GM21576 (cell line): ENCODE measurements around the gene COX7A1.

Source experiments
- ATAC-seq: cut with Tn5 transposase; IDR thresholded peaks from one replicate; pipeline ENCODE4 v1.9.1; 2021; ENCODE audit warnings: mild to moderate bottlenecking, moderate library complexity; ENCODE audit not compliant: unreplicated experiment

The COX7A1 gene

DNA sequence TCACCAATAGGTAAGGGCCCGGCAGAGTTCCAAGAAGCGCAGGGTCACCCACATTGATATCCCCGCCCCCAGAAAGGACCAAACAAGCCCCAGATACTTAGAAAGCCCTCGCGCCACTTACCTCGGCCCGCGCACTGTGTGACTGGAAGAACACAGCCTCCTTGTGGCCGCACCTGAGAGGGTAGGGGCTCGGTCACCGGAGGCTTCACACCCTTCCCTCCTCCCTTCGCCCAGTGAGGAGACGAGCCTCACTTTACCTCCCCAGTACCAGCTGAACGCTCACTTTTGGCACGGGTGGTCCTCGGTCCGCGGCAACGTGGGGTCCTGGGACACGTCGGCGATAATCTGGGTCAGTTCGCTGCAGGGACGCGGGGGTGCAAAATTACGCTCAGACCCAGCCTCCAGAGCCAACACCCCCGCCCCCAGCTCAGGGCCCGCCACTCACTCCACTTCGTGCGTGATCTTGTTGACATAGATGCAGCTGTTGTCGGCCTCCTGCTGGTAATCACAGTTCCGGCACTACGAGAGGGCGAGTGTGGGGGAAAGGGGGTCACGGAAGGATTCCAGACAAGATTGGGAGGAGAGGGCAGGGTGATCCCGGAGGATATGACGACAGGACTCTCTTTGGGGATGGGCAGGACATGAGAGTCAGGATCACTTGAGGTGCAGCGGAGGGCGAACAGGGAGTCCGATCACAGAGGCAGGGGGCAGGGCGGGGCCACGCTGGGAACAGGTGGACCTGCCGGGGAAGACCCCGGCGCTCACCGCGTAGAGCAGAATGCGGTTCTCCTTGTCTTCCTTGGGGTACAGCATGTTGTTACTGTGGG lies 38.1 kb downstream of the COX7A1 start:
- no peak for ATAC-seq

DNA sequence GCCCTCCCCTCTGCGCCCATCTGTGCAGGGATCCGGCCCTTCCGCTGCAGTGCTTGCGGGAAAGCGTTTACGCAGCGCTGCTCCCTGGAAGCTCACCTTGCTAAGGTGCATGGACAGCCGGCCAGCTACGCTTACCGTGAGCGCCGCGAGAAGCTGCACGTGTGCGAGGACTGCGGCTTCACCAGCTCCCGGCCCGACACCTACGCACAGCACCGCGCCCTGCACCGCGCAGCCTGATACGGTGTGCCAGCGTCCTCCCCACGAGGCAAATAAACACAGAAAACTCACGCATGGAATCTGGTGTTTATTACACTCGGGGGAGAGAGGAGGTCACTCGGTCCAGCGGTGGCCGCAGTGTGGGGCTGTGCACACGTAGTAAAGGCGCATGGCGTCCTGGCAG lies 38.8 kb downstream of the COX7A1 start:
- ATAC-seq, result no peak

DNA sequence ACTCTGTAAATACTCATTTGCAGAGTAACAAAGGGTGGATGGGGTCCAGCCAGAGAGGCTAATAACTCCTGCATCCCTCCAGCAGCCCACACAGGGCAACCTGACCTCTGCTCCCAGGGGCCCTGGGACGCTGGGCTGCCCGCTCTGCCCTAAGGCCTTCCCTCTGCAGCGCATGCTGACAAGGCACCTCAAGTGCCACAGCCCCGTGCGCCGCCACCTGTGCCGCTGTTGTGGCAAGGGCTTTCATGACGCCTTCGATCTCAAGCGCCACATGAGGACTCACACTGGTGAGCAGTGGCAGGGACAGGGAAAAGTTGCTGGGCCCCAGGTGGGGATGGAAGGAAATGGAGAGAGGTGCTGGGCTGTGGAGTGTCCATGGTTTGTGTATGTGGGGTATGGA lies 39.6 kb downstream of the COX7A1 start:
- no peak for ATAC-seq

DNA sequence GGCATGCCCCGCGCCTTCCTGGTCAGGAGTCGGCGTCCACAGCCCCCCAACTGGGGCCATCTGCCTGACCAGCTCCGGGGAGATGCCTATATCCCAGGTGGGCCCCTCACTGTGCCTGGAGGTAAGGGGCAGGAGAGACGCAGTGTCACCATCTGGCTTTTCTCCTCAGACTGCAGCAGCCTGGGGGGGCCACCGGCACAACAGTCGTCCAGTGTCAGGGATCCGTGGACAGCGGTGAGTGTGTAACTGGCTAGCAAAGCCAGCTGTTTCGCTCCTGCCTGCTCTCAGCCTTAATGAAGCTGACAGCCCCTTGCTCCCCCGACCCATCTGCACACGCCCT lies 41.1 kb downstream of the COX7A1 start:
- no peak for ATAC-seq

DNA sequence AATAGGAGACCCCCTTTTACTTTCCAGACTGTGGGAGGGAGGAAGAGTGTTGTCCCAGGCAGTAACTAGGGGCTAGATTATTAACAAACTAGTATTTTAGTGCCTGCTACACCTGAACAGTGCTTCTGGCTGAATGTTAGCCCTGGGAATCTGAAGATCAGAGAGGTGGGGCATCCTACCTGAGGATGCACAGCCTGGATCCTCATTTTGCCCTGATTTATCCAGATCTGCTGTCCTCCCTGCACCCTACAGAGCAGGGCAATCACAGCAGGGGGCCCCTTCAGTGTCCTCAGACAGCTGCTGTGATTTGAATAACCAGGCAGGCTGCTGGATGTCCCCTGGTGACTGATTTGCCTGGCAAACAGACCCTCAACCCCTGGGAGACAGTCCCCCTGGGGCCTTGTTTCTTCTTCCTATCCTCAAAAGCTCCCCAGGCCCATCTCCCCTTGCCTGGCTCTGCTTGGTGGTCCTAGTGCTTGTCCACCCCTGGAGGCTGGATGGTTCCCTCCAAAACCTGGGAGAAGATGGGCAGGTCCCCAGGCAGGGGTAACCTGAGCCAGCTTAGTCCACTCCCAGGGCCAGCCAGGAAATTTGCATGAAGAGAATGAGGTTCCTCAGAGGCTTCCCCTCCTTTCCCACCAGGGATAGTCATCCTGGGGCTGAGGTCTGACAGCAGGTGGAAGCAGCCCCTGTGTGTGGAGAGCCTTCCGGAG lies 41.6 kb downstream of the COX7A1 start, which contains the start of gene OVOL3:
Gene OVOL3 (plus strand): TSS at position 657 of the 713 bp plus-strand sequence. CDS start 60 bp downstream, outside the sequence.
- no peak for ATAC-seq

DNA sequence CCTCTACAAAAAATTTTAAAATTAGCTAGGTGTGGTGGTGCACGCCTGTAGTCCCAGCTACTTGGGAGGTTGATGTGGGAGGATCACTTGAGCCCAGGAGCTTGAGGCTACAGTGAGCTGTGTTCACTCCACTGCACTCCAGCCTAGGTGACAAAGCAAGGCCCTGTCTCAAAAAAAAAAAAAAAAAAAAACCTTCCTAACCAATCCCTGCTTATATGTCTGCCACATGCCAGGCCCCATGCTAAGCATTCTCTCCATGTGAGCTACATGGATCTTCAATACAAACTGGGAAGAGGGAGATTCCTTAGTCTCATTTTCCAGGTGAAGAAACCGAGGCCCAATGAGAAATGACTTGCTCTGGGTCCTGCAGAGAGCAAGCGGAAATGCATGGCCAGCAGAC lies 43.6 kb downstream of the COX7A1 start:
- ATAC-seq, result no peak

DNA sequence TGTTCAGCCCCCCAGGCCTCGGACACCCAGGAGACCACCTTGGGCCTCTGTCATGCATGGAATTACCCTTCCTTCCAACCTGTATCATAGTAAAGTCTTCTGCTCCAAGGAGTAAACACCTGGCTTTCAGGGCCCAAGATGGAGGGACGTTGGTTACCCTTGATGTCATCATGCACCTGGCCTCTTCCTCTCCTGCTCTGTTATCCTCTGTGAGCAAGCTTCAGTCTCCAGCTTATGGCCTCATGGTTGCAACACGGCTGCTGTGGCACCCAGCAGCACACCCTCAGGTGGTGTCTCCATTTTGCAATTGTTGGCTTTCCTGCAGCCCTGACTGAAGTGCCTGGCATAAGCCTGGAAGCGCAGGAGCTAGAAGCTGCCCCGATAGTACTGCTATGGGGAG lies 45.3 kb downstream of the COX7A1 start:
- no peak for ATAC-seq

DNA sequence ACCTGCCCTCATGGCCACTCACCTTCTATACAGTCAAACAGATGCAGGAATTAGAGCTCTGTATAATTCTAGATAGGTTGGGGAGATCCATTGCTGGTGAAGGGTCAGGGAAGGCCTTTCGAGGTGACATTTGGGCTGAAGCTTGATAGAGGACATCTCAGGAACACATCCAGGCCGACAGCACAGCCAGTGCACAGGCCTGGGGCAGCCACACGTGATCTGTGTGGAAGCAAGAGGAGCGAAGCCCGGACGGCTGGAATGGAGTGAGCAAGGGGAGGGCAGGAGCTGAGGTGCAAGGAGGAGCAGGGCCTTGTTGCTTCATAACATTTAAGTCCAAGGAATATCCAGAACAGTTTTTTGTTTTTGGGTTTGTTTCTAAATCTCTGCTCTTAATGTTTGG lies 45.8 kb downstream of the COX7A1 start:
- no peak for ATAC-seq

DNA sequence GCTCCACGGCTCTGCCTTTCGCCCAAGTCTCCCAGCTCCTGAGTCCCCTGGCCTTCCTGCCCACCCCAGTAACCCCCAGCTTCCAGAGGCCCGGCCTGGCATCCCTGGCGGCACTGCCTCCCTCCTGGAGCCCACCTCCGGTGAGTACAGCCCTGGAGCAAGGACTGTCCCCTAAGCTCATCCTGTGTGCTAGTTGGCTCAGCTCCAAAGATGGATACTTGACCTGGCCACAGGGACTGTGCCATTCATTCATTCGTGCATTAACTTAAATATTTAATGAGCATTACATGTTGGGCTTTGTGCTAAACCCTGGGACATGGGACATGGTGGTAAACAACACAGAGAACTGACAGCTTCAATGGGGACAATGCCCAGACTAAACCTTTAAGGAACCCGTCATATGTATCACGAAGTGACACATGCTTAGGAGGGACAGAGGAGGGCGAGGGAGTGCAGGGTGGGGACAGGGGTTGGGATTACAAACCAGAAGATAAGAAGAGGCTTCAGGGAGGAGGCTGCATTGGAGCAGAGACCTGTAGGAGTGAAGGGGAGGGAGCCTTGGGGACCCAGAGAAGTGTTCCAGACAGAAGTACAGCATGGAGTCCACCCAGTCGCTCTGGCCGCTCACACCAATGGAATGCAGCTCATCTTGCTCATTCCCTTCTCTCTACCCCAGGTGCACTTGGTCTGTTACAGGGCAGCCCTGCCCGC lies 48.2 kb downstream of the COX7A1 start:
- no peak for ATAC-seq

DNA sequence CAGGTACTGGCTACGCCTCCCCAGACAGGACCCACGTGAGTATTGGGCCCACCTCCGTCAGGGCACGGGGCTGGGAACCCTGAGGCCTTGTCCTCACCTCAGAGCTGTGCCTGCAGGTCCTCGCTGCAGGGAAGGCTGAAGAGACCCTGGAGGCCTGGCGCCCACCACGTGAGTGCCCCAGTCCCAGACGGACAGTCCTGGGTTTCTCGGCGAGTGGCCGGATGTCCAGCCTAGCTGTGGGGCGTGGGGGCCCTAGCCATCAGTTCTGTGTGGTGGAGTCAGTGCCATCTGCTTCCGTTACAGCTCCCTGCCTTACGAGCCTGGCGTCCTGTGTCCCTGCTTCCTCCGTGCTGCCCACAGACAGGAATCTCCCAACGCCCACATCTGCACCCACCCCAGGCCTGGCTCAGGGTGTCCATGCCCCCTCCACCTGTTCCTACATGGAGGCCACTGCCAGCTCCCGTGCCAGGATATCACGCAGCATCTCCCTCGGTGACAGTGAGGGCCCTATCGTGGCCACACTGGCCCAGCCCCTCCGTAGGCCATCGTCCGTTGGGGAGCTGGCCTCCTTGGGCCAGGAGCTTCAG lies 49.1 kb downstream of the COX7A1 start:
- ATAC-seq, result no peak

DNA sequence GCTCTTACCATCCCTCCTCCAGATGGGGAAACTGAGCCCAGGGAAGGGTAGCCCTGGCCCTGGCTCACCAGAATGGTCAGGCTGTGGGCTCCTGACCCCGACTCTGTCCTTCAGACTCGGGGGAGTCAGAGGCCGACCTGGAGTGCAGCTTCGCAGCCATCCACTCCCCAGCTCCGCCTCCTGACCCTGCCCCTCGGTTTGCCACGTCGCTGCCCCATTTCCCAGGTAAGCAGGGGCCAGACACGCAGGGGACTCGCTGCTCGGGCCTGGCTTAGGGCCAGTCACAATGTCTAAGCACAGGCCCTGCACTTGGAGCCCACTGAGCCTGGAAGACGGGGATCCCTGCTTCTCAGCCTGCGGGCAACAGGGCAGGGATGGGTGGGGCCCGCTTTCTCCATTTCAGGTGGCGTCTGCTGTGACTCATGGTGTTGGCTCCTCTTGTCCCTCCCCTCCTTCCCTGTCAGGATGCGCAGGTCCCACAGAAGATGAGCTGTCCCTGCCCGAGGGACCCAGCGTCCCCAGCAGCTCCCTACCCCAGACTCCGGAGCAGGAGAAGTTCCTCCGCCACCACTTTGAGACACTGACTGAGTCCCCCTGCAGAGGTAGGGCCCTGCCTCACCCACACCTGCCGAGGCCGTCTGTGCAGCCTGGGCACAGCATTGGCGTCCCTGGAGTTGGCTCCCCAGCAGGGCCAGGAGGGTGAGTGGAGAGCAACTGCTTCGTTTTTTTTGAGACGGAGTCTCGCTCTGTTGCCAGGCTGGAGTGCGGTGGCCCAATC lies 50.5 kb downstream of the COX7A1 start:
- no peak for ATAC-seq
